Measurements from ENCODE around the gene LAIR2.

LAIR2 gene

GRCh38 chr19:54536956-54537355 is 34.3 kb downstream of the LAIR2 start:
- no peak for TF ChIP-seq CTCF (IDR thresholded peaks at IDR 0.05; ENCODE audit: low read depth, low read length)
- H3K4me3 ChIP-seq (replicated peaks in 1 of 2; ENCODE audit: low read depth in 2 of 2, low read length in 2 of 2): no peak overlapping the region
- no peak for DNase-seq (ENCODE audit: low read depth in 2 of 2)

- no peak for TF ChIP-seq CTCF (IDR thresholded peaks at IDR 0.05; ENCODE audit: low read depth, low read length)
- DNase-seq (ENCODE audit: low read depth in 2 of 2): no peak
- no peak overlapping the region for H3K4me3 ChIP-seq (replicated peaks in 1 of 2; ENCODE audit: low read depth in 2 of 2, low read length in 2 of 2)
Measured at GRCh38 chr19:54541712-54542111, 39.1 kb downstream of the LAIR2 start.

- no peak for DNase-seq (ENCODE audit: low read depth in 2 of 2)
- no peak for TF ChIP-seq CTCF (IDR thresholded peaks at IDR 0.05; ENCODE audit: low read depth, low read length)
- no peak overlapping the region for H3K4me3 ChIP-seq (replicated peaks in 1 of 2; ENCODE audit: low read depth in 2 of 2, low read length in 2 of 2)
Measured at GRCh38 chr19:54548806-54549205, 46.2 kb downstream of the LAIR2 start.

- no peak overlapping the region for H3K4me3 ChIP-seq (replicated peaks in 1 of 2; ENCODE audit: low read depth in 2 of 2, low read length in 2 of 2)
- TF ChIP-seq CTCF (IDR thresholded peaks at IDR 0.05; ENCODE audit: low read depth, low read length): no peak
- DNase-seq (ENCODE audit: low read depth in 2 of 2): no peak
Measured at GRCh38 chr19:54549224-54549623, 46.6 kb downstream of the LAIR2 start.

- DNase-seq (ENCODE audit: low read depth in 2 of 2): no peak
- no peak for TF ChIP-seq CTCF (IDR thresholded peaks at IDR 0.05; ENCODE audit: low read depth, low read length)
- no peak overlapping the region for H3K4me3 ChIP-seq (replicated peaks in 1 of 2; ENCODE audit: low read depth in 2 of 2, low read length in 2 of 2)
Measured at GRCh38 chr19:54551293-54551692, 48.7 kb downstream of the LAIR2 start.

GRCh38 chr19:54551950-54552912 is 49.6 kb downstream of the LAIR2 start:
- no peak for TF ChIP-seq CTCF (IDR thresholded peaks at IDR 0.05; ENCODE audit: low read depth, low read length)
- no peak for DNase-seq (ENCODE audit: low read depth in 2 of 2)

More at GRCh38 chr19:54551950-54552912, 49.6 kb downstream of the LAIR2 start:
- H3K4me3 ChIP-seq (replicated peaks in 1 of 2; ENCODE audit: low read depth in 2 of 2, low read length in 2 of 2): no peak overlapping the region
